ENCODE measurements around the gene TMEM184B.

Gene TMEM184B

GRCh38 chr22:38295863-38296262 is 23.1 kb upstream of the TMEM184B start:
- H3K27me3 ChIP-seq (ENCODE audit: control insufficient read depth in 5 of 5, insufficient read depth in 4 of 5, low read length in 5 of 5): no peaks in the 10 kb centered on the region
- H3K9ac ChIP-seq (ENCODE audit: low read length in 5 of 5): peak overlapping the region in 1 of 5 donors; percentile 56
- no peak overlapping the region for H3K4me3 ChIP-seq (ENCODE audit: low read depth in 1 of 5, low read length in 5 of 5)
- H3K9me3 ChIP-seq (ENCODE audit: control insufficient read depth in 5 of 5, low read length in 5 of 5): no peaks in the 10 kb centered on the region
- no peak overlapping the region for H3K27ac ChIP-seq (ENCODE audit: low read depth, low read length)
- H3K36me3 ChIP-seq (ENCODE audit: control insufficient read depth in 5 of 5, insufficient read depth in 5 of 5, low read length in 5 of 5): peaks cover 0 to 96% (median 93%) of the 10 kb centered on the region in 5 donors
- H3K4me1 ChIP-seq (ENCODE audit: control insufficient read depth in 5 of 5, insufficient read depth in 5 of 5, low read length in 5 of 5): peaks cover 9 to 41% (median 30%) of the 10 kb centered on the region in 5 donors

- Histone ChIP-seq H3K4me1 (ENCODE audit: control insufficient read depth in 5 of 5, insufficient read depth in 5 of 5, low read length in 5 of 5) (peaks cover 9 to 43% (median 31%) of the 10 kb centered on the region in 5 donors), H3K9ac (ENCODE audit: low read length in 5 of 5) (no peak overlapping the region), H3K4me3 (ENCODE audit: low read depth in 1 of 5, low read length in 5 of 5) (no peak overlapping the region), H3K9me3 (ENCODE audit: control insufficient read depth in 5 of 5, low read length in 5 of 5) (no peaks in the 10 kb centered on the region), H3K36me3 (ENCODE audit: control insufficient read depth in 5 of 5, insufficient read depth in 5 of 5, low read length in 5 of 5) (peaks cover 0 to 91% (median 89%) of the 10 kb centered on the region in 5 donors), H3K27me3 (ENCODE audit: control insufficient read depth in 5 of 5, insufficient read depth in 4 of 5, low read length in 5 of 5) (no peaks in the 10 kb centered on the region), H3K27ac (ENCODE audit: low read depth, low read length) (peak overlapping the region; percentile 16)
These were observed 22.5 kb upstream of the TMEM184B start for GRCh38 chr22:38295339-38295738.

- Histone ChIP-seq H3K27ac (ENCODE audit: low read depth, low read length) (peak overlapping the region; percentile 50), H3K9ac (ENCODE audit: low read length in 5 of 5) (peak overlapping the region in 1 of 5 donors; percentile 52), H3K36me3 (ENCODE audit: control insufficient read depth in 5 of 5, insufficient read depth in 5 of 5, low read length in 5 of 5) (peaks cover 0 to 82% (median 79%) of the 10 kb centered on the region in 5 donors)
These were observed 21.4 kb upstream of the TMEM184B start for GRCh38 chr22:38294193-38294592.

GRCh38 chr22:38292694-38293093 is 19.9 kb upstream of the TMEM184B start:
- peak overlapping the region; percentile 50 for H3K27ac ChIP-seq (ENCODE audit: low read depth, low read length)
- no peaks in the 10 kb centered on the region for H3K9me3 ChIP-seq (ENCODE audit: control insufficient read depth in 5 of 5, low read length in 5 of 5)
- H3K4me3 ChIP-seq (ENCODE audit: low read depth in 1 of 5, low read length in 5 of 5): no peak overlapping the region
- peaks cover 0 to 71% (median 64%) of the 10 kb centered on the region in 5 donors for H3K36me3 ChIP-seq (ENCODE audit: control insufficient read depth in 5 of 5, insufficient read depth in 5 of 5, low read length in 5 of 5)
- no peaks in the 10 kb centered on the region for H3K27me3 ChIP-seq (ENCODE audit: control insufficient read depth in 5 of 5, insufficient read depth in 4 of 5, low read length in 5 of 5)
- H3K9ac ChIP-seq (ENCODE audit: low read length in 5 of 5): peak overlapping the region in 2 of 5 donors; percentile 42 to 52
- peaks cover 14 to 55% (median 42%) of the 10 kb centered on the region in 5 donors for H3K4me1 ChIP-seq (ENCODE audit: control insufficient read depth in 5 of 5, insufficient read depth in 5 of 5, low read length in 5 of 5)

More at GRCh38 chr22:38294193-38294592, 21.4 kb upstream of the TMEM184B start:
- no peak overlapping the region for H3K4me3 ChIP-seq (ENCODE audit: low read depth in 1 of 5, low read length in 5 of 5)
- H3K9me3 ChIP-seq (ENCODE audit: control insufficient read depth in 5 of 5, low read length in 5 of 5): no peaks in the 10 kb centered on the region
- H3K4me1 ChIP-seq (ENCODE audit: control insufficient read depth in 5 of 5, insufficient read depth in 5 of 5, low read length in 5 of 5): peaks cover 14 to 54% (median 42%) of the 10 kb centered on the region in 5 donors
- H3K27me3 ChIP-seq (ENCODE audit: control insufficient read depth in 5 of 5, insufficient read depth in 4 of 5, low read length in 5 of 5): no peaks in the 10 kb centered on the region

- Histone ChIP-seq H3K4me1 (ENCODE audit: control insufficient read depth in 5 of 5, insufficient read depth in 5 of 5, low read length in 5 of 5) (peaks cover 11 to 51% (median 40%) of the 10 kb centered on the region in 5 donors), H3K27ac (ENCODE audit: low read depth, low read length) (peak overlapping the region; percentile 79), H3K4me3 (ENCODE audit: low read depth in 1 of 5, low read length in 5 of 5) (no peak overlapping the region), H3K9me3 (ENCODE audit: control insufficient read depth in 5 of 5, low read length in 5 of 5) (no peaks in the 10 kb centered on the region), H3K27me3 (ENCODE audit: control insufficient read depth in 5 of 5, insufficient read depth in 4 of 5, low read length in 5 of 5) (no peaks in the 10 kb centered on the region), H3K9ac (ENCODE audit: low read length in 5 of 5) (no peak overlapping the region), H3K36me3 (ENCODE audit: control insufficient read depth in 5 of 5, insufficient read depth in 5 of 5, low read length in 5 of 5) (peaks cover 0 to 57% (median 50%) of the 10 kb centered on the region in 5 donors)
These were observed 18.5 kb upstream of the TMEM184B start for GRCh38 chr22:38291201-38291777.

GRCh38 chr22:38290347-38290746 is 17.5 kb upstream of the TMEM184B start:
- H3K9me3 ChIP-seq (ENCODE audit: control insufficient read depth in 5 of 5, low read length in 5 of 5): no peaks in the 10 kb centered on the region
- H3K9ac ChIP-seq (ENCODE audit: low read length in 5 of 5): no peak overlapping the region
- peaks cover 0 to 47% (median 41%) of the 10 kb centered on the region in 5 donors for H3K36me3 ChIP-seq (ENCODE audit: control insufficient read depth in 5 of 5, insufficient read depth in 5 of 5, low read length in 5 of 5)
- peaks cover 9 to 44% (median 37%) of the 10 kb centered on the region in 5 donors for H3K4me1 ChIP-seq (ENCODE audit: control insufficient read depth in 5 of 5, insufficient read depth in 5 of 5, low read length in 5 of 5)
- H3K27me3 ChIP-seq (ENCODE audit: control insufficient read depth in 5 of 5, insufficient read depth in 4 of 5, low read length in 5 of 5): no peaks in the 10 kb centered on the region
- H3K27ac ChIP-seq (ENCODE audit: low read depth, low read length): peak overlapping the region; percentile 79
- no peak overlapping the region for H3K4me3 ChIP-seq (ENCODE audit: low read depth in 1 of 5, low read length in 5 of 5)

GRCh38 chr22:38289583-38290082 is 16.8 kb upstream of the TMEM184B start:
- H3K4me1 ChIP-seq (ENCODE audit: control insufficient read depth in 5 of 5, insufficient read depth in 5 of 5, low read length in 5 of 5): peaks cover 9 to 44% (median 37%) of the 10 kb centered on the region in 5 donors
- peaks cover 0 to 43% (median 34%) of the 10 kb centered on the region in 5 donors for H3K36me3 ChIP-seq (ENCODE audit: control insufficient read depth in 5 of 5, insufficient read depth in 5 of 5, low read length in 5 of 5)
- H3K27ac ChIP-seq (ENCODE audit: low read depth, low read length): peak overlapping the region; percentile 79

GRCh38 chr22:38286915-38287669 is 14.3 kb upstream of the TMEM184B start:
- Histone ChIP-seq H3K4me3 (ENCODE audit: low read depth in 1 of 5, low read length in 5 of 5) (no peak overlapping the region), H3K27ac (ENCODE audit: low read depth, low read length) (no peak overlapping the region), H3K36me3 (ENCODE audit: control insufficient read depth in 5 of 5, insufficient read depth in 5 of 5, low read length in 5 of 5) (peaks cover 0 to 19% (median 10%) of the 10 kb centered on the region in 5 donors)

More at GRCh38 chr22:38289583-38290082, 16.8 kb upstream of the TMEM184B start:
- H3K9me3 ChIP-seq (ENCODE audit: control insufficient read depth in 5 of 5, low read length in 5 of 5): no peaks in the 10 kb centered on the region
- H3K4me3 ChIP-seq (ENCODE audit: low read depth in 1 of 5, low read length in 5 of 5): no peak overlapping the region
- peak overlapping the region in 3 of 5 donors; percentile 1 to 52 (median 34) for H3K9ac ChIP-seq (ENCODE audit: low read length in 5 of 5)
- H3K27me3 ChIP-seq (ENCODE audit: control insufficient read depth in 5 of 5, insufficient read depth in 4 of 5, low read length in 5 of 5): no peaks in the 10 kb centered on the region

GRCh38 chr22:38285018-38285417 is 12.2 kb upstream of the TMEM184B start:
- Histone ChIP-seq H3K4me3 (ENCODE audit: low read depth in 1 of 5, low read length in 5 of 5) (no peak overlapping the region), H3K9me3 (ENCODE audit: control insufficient read depth in 5 of 5, low read length in 5 of 5) (no peaks in the 10 kb centered on the region), H3K9ac (ENCODE audit: low read length in 5 of 5) (no peak overlapping the region), H3K27ac (ENCODE audit: low read depth, low read length) (no peak overlapping the region), H3K4me1 (ENCODE audit: control insufficient read depth in 5 of 5, insufficient read depth in 5 of 5, low read length in 5 of 5) (peaks cover 7 to 25% (median 22%) of the 10 kb centered on the region in 5 donors), H3K36me3 (ENCODE audit: control insufficient read depth in 5 of 5, insufficient read depth in 5 of 5, low read length in 5 of 5) (peaks cover 0 to 8% (median under 1%) of the 10 kb centered on the region in 5 donors), H3K27me3 (ENCODE audit: control insufficient read depth in 5 of 5, insufficient read depth in 4 of 5, low read length in 5 of 5) (no peaks in the 10 kb centered on the region)

More at GRCh38 chr22:38286915-38287669, 14.3 kb upstream of the TMEM184B start:
- Histone ChIP-seq H3K27me3 (ENCODE audit: control insufficient read depth in 5 of 5, insufficient read depth in 4 of 5, low read length in 5 of 5) (no peaks in the 10 kb centered on the region), H3K9ac (ENCODE audit: low read length in 5 of 5) (no peak overlapping the region), H3K4me1 (ENCODE audit: control insufficient read depth in 5 of 5, insufficient read depth in 5 of 5, low read length in 5 of 5) (peaks cover 9 to 32% (median 28%) of the 10 kb centered on the region in 5 donors), H3K9me3 (ENCODE audit: control insufficient read depth in 5 of 5, low read length in 5 of 5) (no peaks in the 10 kb centered on the region)

GRCh38 chr22:38284042-38284402 is 11.2 kb upstream of the TMEM184B start:
- H3K27ac ChIP-seq (ENCODE audit: low read depth, low read length): peak overlapping the region; percentile 41
- H3K4me3 ChIP-seq (ENCODE audit: low read depth in 1 of 5, low read length in 5 of 5): no peak overlapping the region
- peaks cover 0 to 4% (median 0%) of the 10 kb centered on the region in 5 donors for H3K36me3 ChIP-seq (ENCODE audit: control insufficient read depth in 5 of 5, insufficient read depth in 5 of 5, low read length in 5 of 5)
- no peak overlapping the region for H3K9ac ChIP-seq (ENCODE audit: low read length in 5 of 5)
- peaks cover 4 to 16% (median 13%) of the 10 kb centered on the region in 5 donors for H3K4me1 ChIP-seq (ENCODE audit: control insufficient read depth in 5 of 5, insufficient read depth in 5 of 5, low read length in 5 of 5)
- H3K27me3 ChIP-seq (ENCODE audit: control insufficient read depth in 5 of 5, insufficient read depth in 4 of 5, low read length in 5 of 5): no peaks in the 10 kb centered on the region
- H3K9me3 ChIP-seq (ENCODE audit: control insufficient read depth in 5 of 5, low read length in 5 of 5): no peaks in the 10 kb centered on the region

Data from subcutaneous abdominal adipose tissue (tissue), 5 donors.